Osteocyte (in vitro differentiated cells): ENCODE measurements around the gene SYCP2. TPM values are rescaled to one million over a fixed set of nuclear protein-coding genes. Genes with fewer than 3 reads are reported as not detected.

Source experiments
- DNase-seq: peaks from one replicate; pipeline ENCODE4 v3.0.0; 2021; ENCODE audit warnings: mixed read lengths; ENCODE audit not compliant: unreplicated experiment; ENCODE audit errors: extremely low spot score
- H3K27ac Mint-ChIP-seq: one replicate; pipeline ENCODE4 v1.8.0; 2021; ENCODE audit warnings: mild to moderate bottlenecking, mixed read lengths; ENCODE audit not compliant: unreplicated experiment
- H3K27me3 Mint-ChIP-seq: one replicate; pipeline ENCODE4 v1.8.0; 2021; ENCODE audit warnings: mixed read lengths; ENCODE audit not compliant: unreplicated experiment
- H3K36me3 Mint-ChIP-seq: one replicate; pipeline ENCODE4 v1.8.0; 2021; ENCODE audit warnings: mixed read lengths; ENCODE audit not compliant: unreplicated experiment
- H3K4me1 Mint-ChIP-seq: one replicate; pipeline ENCODE4 v1.8.0; 2021; ENCODE audit warnings: mixed read lengths; ENCODE audit not compliant: unreplicated experiment
- H3K4me3 Mint-ChIP-seq: one replicate; pipeline ENCODE4 v1.8.0; 2021; ENCODE audit warnings: mild to moderate bottlenecking, moderate library complexity, mixed read lengths; ENCODE audit not compliant: unreplicated experiment
- H3K9me3 Mint-ChIP-seq: one replicate; pipeline ENCODE4 v1.8.0; 2021; ENCODE audit warnings: mixed read lengths; ENCODE audit not compliant: unreplicated experiment
- CTCF ChIP-seq: fragments of 200-600 bp; sonication (generic); IDR thresholded peaks from 2 replicates; pipeline ENCODE4 v1.5.0; 2021; ENCODE audit warnings: antibody characterized with exemption, mild to moderate bottlenecking, moderate library complexity
- total RNA-seq: library from RNA; stranded (reverse); gene quantifications from 2 replicates; pipeline ENCODE4 v1.2.1, GENCODE V29; 2021

The SYCP2 gene
- total RNA-seq, 1 donor from 2014 or later = 2.1 TPM

DNA sequence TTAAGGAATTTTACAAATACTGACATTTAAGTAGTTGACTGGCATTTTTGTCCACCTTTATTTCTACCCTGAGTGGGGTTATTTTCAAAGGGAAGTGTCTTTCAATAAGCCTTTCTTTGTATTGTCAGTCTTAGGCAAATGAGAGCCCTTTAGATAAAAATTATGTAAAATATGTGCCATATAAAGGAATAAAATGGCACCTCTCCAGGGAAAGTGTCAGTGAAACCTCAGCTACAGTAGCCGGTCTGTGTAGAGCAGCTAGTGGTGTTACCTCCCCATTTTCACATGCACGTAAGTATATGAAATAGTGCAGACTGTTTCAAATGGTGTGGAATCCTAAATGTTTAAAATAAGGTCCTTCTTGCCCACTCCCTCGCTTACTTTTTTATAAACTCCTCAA lies 11.7 kb upstream of the SYCP2 start:
- no peaks in the 10 kb centered on the region for H3K27me3 Mint-ChIP-seq
- H3K9me3 Mint-ChIP-seq = no peaks in the 10 kb centered on the region
- DNase-seq = no peak
- peaks cover 11% of the 10 kb centered on the region for H3K36me3 Mint-ChIP-seq
- H3K4me1 Mint-ChIP-seq = peaks cover 54% of the 10 kb centered on the region
- TF ChIP-seq CTCF = no peak
- H3K4me3 Mint-ChIP-seq = peak overlapping the region; percentile 20
- H3K27ac Mint-ChIP-seq = peak overlapping the region; percentile 78

- H3K4me1 Mint-ChIP-seq = peaks cover 56% of the 10 kb centered on the region
- H3K27ac Mint-ChIP-seq = peak overlapping the region; percentile 78
- no peak for TF ChIP-seq CTCF
- H3K27me3 Mint-ChIP-seq = no peaks in the 10 kb centered on the region
- no peak for DNase-seq
- peak overlapping the region; percentile 40 for H3K4me3 Mint-ChIP-seq
- H3K36me3 Mint-ChIP-seq = peaks cover 11% of the 10 kb centered on the region
- no peaks in the 10 kb centered on the region for H3K9me3 Mint-ChIP-seq
These were observed 11.3 kb upstream of the SYCP2 start for GRCh38 chr20:59944726-59945125.

DNA sequence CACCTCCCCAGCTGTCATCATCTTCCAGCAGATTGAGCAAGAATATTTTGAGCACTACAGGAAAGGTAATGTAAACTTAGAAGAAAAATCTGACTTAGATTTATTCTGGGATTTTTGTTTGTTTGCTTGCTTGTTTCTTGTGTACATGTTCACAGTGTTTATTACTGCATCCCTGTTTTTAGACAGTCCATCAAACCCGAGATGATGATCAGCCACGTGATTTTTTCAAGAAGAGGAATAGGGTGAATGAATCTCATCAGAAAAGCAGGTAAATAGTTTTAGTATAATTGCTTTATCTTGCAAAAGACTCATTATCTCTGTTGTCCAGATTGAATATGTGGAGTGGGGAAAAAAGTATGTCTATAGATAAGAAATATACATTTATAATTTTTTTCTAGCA lies 8.8 kb upstream of the SYCP2 start:
- Mint-ChIP-seq H3K36me3 (peaks cover 8% of the 10 kb centered on the region), H3K4me3 (no peak overlapping the region), H3K27me3 (no peaks in the 10 kb centered on the region), H3K4me1 (peaks cover 68% of the 10 kb centered on the region), H3K27ac (no peak overlapping the region), H3K9me3 (no peaks in the 10 kb centered on the region)
- TF ChIP-seq CTCF = no peak
- no peak for DNase-seq

DNA sequence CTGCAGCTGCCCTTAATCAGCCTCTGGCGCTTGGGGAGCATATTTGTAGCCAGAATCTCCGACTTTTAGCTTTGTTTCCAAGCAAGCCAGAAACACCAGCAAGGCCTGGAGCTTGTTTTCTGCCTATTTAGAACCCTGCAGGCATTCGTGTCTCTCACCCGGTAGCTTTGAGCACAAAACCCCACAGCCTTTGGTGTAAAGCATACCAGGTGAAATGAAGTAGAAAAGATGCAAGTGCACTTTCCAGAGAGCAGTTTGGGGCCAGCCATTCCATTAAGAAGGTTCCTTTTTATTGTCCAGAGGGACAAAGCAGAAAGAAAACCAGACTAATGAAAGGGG lies 7.5 kb upstream of the SYCP2 start:
- peaks cover 63% of the 10 kb centered on the region for H3K4me1 Mint-ChIP-seq
- DNase-seq = no peak
- peak overlapping the region; percentile 98 for H3K27ac Mint-ChIP-seq
- no peak for TF ChIP-seq CTCF
- H3K4me3 Mint-ChIP-seq = peak overlapping the region; percentile 95
- no peaks in the 10 kb centered on the region for H3K27me3 Mint-ChIP-seq
- H3K9me3 Mint-ChIP-seq = no peaks in the 10 kb centered on the region
- peaks cover 8% of the 10 kb centered on the region for H3K36me3 Mint-ChIP-seq

DNA sequence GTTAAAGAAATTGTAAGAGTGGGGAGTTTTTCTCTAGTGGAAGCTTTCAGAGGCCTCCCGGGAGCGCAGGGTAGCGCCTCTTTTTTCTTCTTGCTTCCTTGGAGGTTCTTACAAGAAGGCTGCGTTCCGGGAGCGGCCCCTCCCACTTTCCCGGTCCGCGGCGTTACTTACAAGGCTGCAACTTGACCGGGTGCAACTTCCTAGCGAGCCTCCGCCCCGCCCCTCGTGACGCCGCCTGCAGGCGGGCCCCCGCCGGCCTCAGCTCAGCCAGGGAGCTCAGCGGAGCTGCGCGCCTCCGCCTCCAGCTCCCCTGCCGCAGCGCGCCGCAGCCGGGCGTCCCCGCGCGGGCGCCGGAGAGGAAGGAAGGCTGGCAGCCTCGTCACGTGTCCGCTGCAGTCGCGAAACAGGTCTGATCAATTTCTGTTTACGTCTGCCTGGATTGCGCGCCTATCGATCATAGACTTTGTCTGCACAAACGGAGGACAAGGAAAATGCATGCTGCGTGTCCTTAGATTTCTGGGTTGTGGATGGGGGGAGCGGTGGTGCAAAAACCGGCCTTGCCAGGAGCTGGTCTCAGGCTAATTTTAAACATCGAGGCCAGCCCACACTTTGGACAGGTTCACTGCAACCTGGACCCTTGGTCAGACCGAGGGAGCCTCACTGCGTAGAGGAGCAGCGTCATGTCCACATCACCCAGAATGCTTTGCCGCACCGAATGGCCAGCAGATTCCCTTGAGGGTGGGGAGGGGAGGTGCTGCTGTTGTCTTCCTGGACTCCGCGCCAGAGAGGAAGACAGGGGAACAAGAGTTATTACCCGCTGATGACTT lies 6.9 kb upstream of the SYCP2 start, which contains the start of the genes FAM217B and PPP1R3D:
TSS of gene FAM217B (plus strand) at position 261 of the 827 bp plus-strand sequence. CDS start 3,555 bp downstream, outside the sequence.
TSS of gene PPP1R3D (minus strand) at position 177 of the 827 bp plus-strand sequence. CDS start 374 bp downstream, outside the sequence.
- DNase-seq = peak; percentile 98
- peak within 1 kb of the TSS; percentile 98 for H3K27ac Mint-ChIP-seq
- TF ChIP-seq CTCF = peak; percentile 23
- H3K9me3 Mint-ChIP-seq = no peaks in the 10 kb centered on the region
- H3K4me1 Mint-ChIP-seq = peaks cover 57% of the 10 kb centered on the region
- H3K27me3 Mint-ChIP-seq = no peaks in the 10 kb centered on the region
- H3K4me3 Mint-ChIP-seq = peak within 1 kb of the TSS; percentile 95
- H3K36me3 Mint-ChIP-seq = peaks cover 8% of the 10 kb centered on the region
